ENCODE results near the gene CARD14. TPM values are rescaled to one million over a fixed set of nuclear protein-coding genes. Genes with fewer than 3 reads are reported as not detected.
"Not testable (repeated sequence)": the region's sequence is repeated elsewhere in the genome, so short reads cannot be mapped to it uniquely, and the experiment has no call there.

CARD14 gene
- total and polyA plus RNA-seq, 2 donors, result 1.2 to 3.3 TPM

GRCh38 chr17:80198144-80198661 lies 28.4 kb downstream of the CARD14 start:
- Histone ChIP-seq H3K4me1 (ENCODE audit: insufficient read depth) (no peaks in the 10 kb centered on the region), H3K27ac (ENCODE audit: low read depth) (no peak overlapping the region), H3K36me3 (ENCODE audit: insufficient read depth) (no peaks in the 10 kb centered on the region), H3K4me3 (ENCODE audit: low read depth, low read length) (no peak overlapping the region)
- no peak for DNase-seq (ENCODE audit: extremely low spot score)
- 62% methylated on average over 27 of the region's 27 CpGs for WGBS

- not testable (repeated sequence) for H3K4me1 ChIP-seq (ENCODE audit: insufficient read depth); H3K36me3 ChIP-seq (ENCODE audit: insufficient read depth); DNase-seq (ENCODE audit: extremely low spot score); H3K27ac ChIP-seq (ENCODE audit: low read depth); H3K4me3 ChIP-seq (ENCODE audit: low read depth, low read length)
- WGBS, result 69% methylated on average over 6 of the region's 6 CpGs
Measured at GRCh38 chr17:80199295-80199694, 29.5 kb downstream of the CARD14 start.

GRCh38 chr17:80201446-80201845 lies 31.6 kb downstream of the CARD14 start:
- no peaks in the 10 kb centered on the region for H3K4me1 ChIP-seq (ENCODE audit: insufficient read depth)
- no peaks in the 10 kb centered on the region for H3K36me3 ChIP-seq (ENCODE audit: insufficient read depth)
- no peak overlapping the region for H3K4me3 ChIP-seq (ENCODE audit: low read depth, low read length)
- no peak overlapping the region for H3K27ac ChIP-seq (ENCODE audit: low read depth)
- 88% methylated on average over 15 of the region's 15 CpGs for WGBS
- no peak for DNase-seq (ENCODE audit: extremely low spot score)

- no peak overlapping the region for H3K4me3 ChIP-seq (ENCODE audit: low read depth, low read length)
- 90% methylated on average over 17 of the region's 17 CpGs for WGBS
- no peaks in the 10 kb centered on the region for H3K36me3 ChIP-seq (ENCODE audit: insufficient read depth)
- no peak overlapping the region for H3K27ac ChIP-seq (ENCODE audit: low read depth)
- no peak for DNase-seq (ENCODE audit: extremely low spot score)
- no peaks in the 10 kb centered on the region for H3K4me1 ChIP-seq (ENCODE audit: insufficient read depth)
Measured at GRCh38 chr17:80202197-80202596, 32.4 kb downstream of the CARD14 start.

- WGBS, result 86% methylated on average over 11 of the region's 11 CpGs
- H3K36me3 ChIP-seq (ENCODE audit: insufficient read depth), result no peaks in the 10 kb centered on the region
- no peaks in the 10 kb centered on the region for H3K4me1 ChIP-seq (ENCODE audit: insufficient read depth)
- no peak overlapping the region for H3K27ac ChIP-seq (ENCODE audit: low read depth)
- no peak for DNase-seq (ENCODE audit: extremely low spot score)
- H3K4me3 ChIP-seq (ENCODE audit: low read depth, low read length), result no peak overlapping the region
Measured at GRCh38 chr17:80203471-80203963, 33.7 kb downstream of the CARD14 start.

GRCh38 chr17:80204626-80205468 lies 35.0 kb downstream of the CARD14 start:
- Histone ChIP-seq H3K36me3 (ENCODE audit: insufficient read depth) (no peaks in the 10 kb centered on the region), H3K4me3 (ENCODE audit: low read depth, low read length) (no peak overlapping the region), H3K4me1 (ENCODE audit: insufficient read depth) (no peaks in the 10 kb centered on the region), H3K27ac (ENCODE audit: low read depth) (no peak overlapping the region)
- 80% methylated on average over 19 of the region's 19 CpGs for WGBS
- no peak for DNase-seq (ENCODE audit: extremely low spot score)

GRCh38 chr17:80205811-80206210 lies 36.0 kb downstream of the CARD14 start:
- whole genome bisulfite sequencing, result 89% methylated on average over 13 of the region's 13 CpGs
- no peak overlapping the region for H3K4me3 ChIP-seq (ENCODE audit: low read depth, low read length)
- H3K27ac ChIP-seq (ENCODE audit: low read depth), result no peak overlapping the region
- no peaks in the 10 kb centered on the region for H3K36me3 ChIP-seq (ENCODE audit: insufficient read depth)
- no peaks in the 10 kb centered on the region for H3K4me1 ChIP-seq (ENCODE audit: insufficient read depth)
- DNase-seq (ENCODE audit: extremely low spot score), result no peak

- H3K4me1 ChIP-seq (ENCODE audit: insufficient read depth), result no peaks in the 10 kb centered on the region
- no peaks in the 10 kb centered on the region for H3K36me3 ChIP-seq (ENCODE audit: insufficient read depth)
- H3K4me3 ChIP-seq (ENCODE audit: low read depth, low read length), result no peak overlapping the region
- WGBS, result 94% methylated on average over 16 of the region's 16 CpGs
- DNase-seq (ENCODE audit: extremely low spot score), result no peak
- no peak overlapping the region for H3K27ac ChIP-seq (ENCODE audit: low read depth)
Measured at GRCh38 chr17:80208050-80208449, 38.2 kb downstream of the CARD14 start.

- Histone ChIP-seq H3K27ac (ENCODE audit: low read depth) (no peak overlapping the region), H3K4me3 (ENCODE audit: low read depth, low read length) (no peak overlapping the region), H3K36me3 (ENCODE audit: insufficient read depth) (no peaks in the 10 kb centered on the region), H3K4me1 (ENCODE audit: insufficient read depth) (no peaks in the 10 kb centered on the region)
- WGBS, result 96% methylated on average over 12 of the region's 12 CpGs
- no peak for DNase-seq (ENCODE audit: extremely low spot score)
Measured at GRCh38 chr17:80209765-80210164, 39.9 kb downstream of the CARD14 start.

GRCh38 chr17:80210348-80211108 lies 40.7 kb downstream of the CARD14 start:
- Histone ChIP-seq H3K36me3 (ENCODE audit: insufficient read depth) (no peaks in the 10 kb centered on the region), H3K4me1 (ENCODE audit: insufficient read depth) (no peaks in the 10 kb centered on the region), H3K4me3 (ENCODE audit: low read depth, low read length) (no peak overlapping the region), H3K27ac (ENCODE audit: low read depth) (no peak overlapping the region)
- WGBS, result 95% methylated on average over 47 of the region's 47 CpGs
- DNase-seq (ENCODE audit: extremely low spot score), result no peak

GRCh38 chr17:80212109-80212508 lies 42.3 kb downstream of the CARD14 start:
- Histone ChIP-seq H3K36me3 (ENCODE audit: insufficient read depth) (peaks cover 3% of the 10 kb centered on the region), H3K4me1 (ENCODE audit: insufficient read depth) (no peaks in the 10 kb centered on the region), H3K4me3 (ENCODE audit: low read depth, low read length) (no peak overlapping the region), H3K27ac (ENCODE audit: low read depth) (no peak overlapping the region)
- DNase-seq (ENCODE audit: extremely low spot score), result no peak
- 93% methylated on average over 22 of the region's 22 CpGs for WGBS

- no peak for DNase-seq (ENCODE audit: extremely low spot score)
- Histone ChIP-seq H3K27ac (ENCODE audit: low read depth) (no peak overlapping the region), H3K4me3 (ENCODE audit: low read depth, low read length) (no peak overlapping the region), H3K4me1 (ENCODE audit: insufficient read depth) (no peaks in the 10 kb centered on the region), H3K36me3 (ENCODE audit: insufficient read depth) (peaks cover 3% of the 10 kb centered on the region)
- whole genome bisulfite sequencing, result 92% methylated on average over 12 of the region's 12 CpGs
Measured at GRCh38 chr17:80212511-80212910, 42.7 kb downstream of the CARD14 start.

- H3K4me1 ChIP-seq (ENCODE audit: insufficient read depth), result no peaks in the 10 kb centered on the region
- no peak overlapping the region for H3K27ac ChIP-seq (ENCODE audit: low read depth)
- 84% methylated on average over 19 of the region's 19 CpGs for WGBS
- H3K4me3 ChIP-seq (ENCODE audit: low read depth, low read length), result no peak overlapping the region
- no peak for DNase-seq (ENCODE audit: extremely low spot score)
- H3K36me3 ChIP-seq (ENCODE audit: insufficient read depth), result peaks cover 3% of the 10 kb centered on the region
Measured at GRCh38 chr17:80212962-80213642, 43.3 kb downstream of the CARD14 start.

Data from urinary bladder (tissue), 4 donors.